ENCODE data around the gene CEP68. TPM values are rescaled to one million over a fixed set of nuclear protein-coding genes. Genes with fewer than 3 reads are reported as not detected.
"Not testable (repeated sequence)": the region's sequence is repeated elsewhere in the genome, so short reads cannot be mapped to it uniquely, and the experiment has no call there.

Gene CEP68
- polyA plus RNA-seq = 12.1 TPM

GRCh38 chr2:65056215-65057053 lies at the start of gene CEP68:
Gene CEP68 (plus strand): TSS chr2:65056416. CDS start chr2:65069445, 13,029 bp downstream.
- Mint-ChIP-seq H3K4me1 (peaks cover 35 to 53% (median 46%) of the 10 kb centered on the region in 3 donors), H3K36me3 (peaks cover 7% of the 10 kb centered on the region), H3K27ac (peak within 1 kb of the TSS; percentile 76 to 99 (median 95)), H3K27me3 (no peaks in the 10 kb centered on the region), H3K4me3 (peak within 1 kb of the TSS; percentile 96 to 98 (median 98)), H3K9me3 (no peaks in the 10 kb centered on the region)

GRCh38 chr2:65013776-65014175 lies 42.4 kb upstream of the CEP68 start:
- H3K27me3 Mint-ChIP-seq = no peaks in the 10 kb centered on the region
- H3K4me1 Mint-ChIP-seq = peaks cover 26 to 39% (median 29%) of the 10 kb centered on the region in 3 donors
- H3K4me3 Mint-ChIP-seq = peak overlapping the region in 1 of 4 donors; percentile 63
- no peaks in the 10 kb centered on the region for H3K9me3 Mint-ChIP-seq
- no peak overlapping the region for H3K27ac Mint-ChIP-seq
- peaks cover 4% of the 10 kb centered on the region for H3K36me3 Mint-ChIP-seq

GRCh38 chr2:65015731-65016130 lies 40.5 kb upstream of the CEP68 start:
- Mint-ChIP-seq H3K4me1 (peaks cover 26 to 39% (median 29%) of the 10 kb centered on the region in 3 donors), H3K27me3 (no peaks in the 10 kb centered on the region), H3K4me3 (no peak overlapping the region), H3K9me3 (no peaks in the 10 kb centered on the region), H3K27ac (no peak overlapping the region), H3K36me3 (peaks cover 4% of the 10 kb centered on the region)

GRCh38 chr2:65016789-65017188 lies 39.4 kb upstream of the CEP68 start:
- H3K4me1 Mint-ChIP-seq = peaks cover 26 to 39% (median 29%) of the 10 kb centered on the region in 3 donors
- peak overlapping the region in 1 of 4 donors; percentile 88 for H3K4me3 Mint-ChIP-seq
- peaks cover 4% of the 10 kb centered on the region for H3K36me3 Mint-ChIP-seq
- H3K9me3 Mint-ChIP-seq = no peaks in the 10 kb centered on the region
- no peaks in the 10 kb centered on the region for H3K27me3 Mint-ChIP-seq
- H3K27ac Mint-ChIP-seq = peak overlapping the region in 1 of 3 donors; percentile 61

- no peaks in the 10 kb centered on the region for H3K9me3 Mint-ChIP-seq
- peak overlapping the region in 2 of 3 donors; percentile 17 to 61 for H3K27ac Mint-ChIP-seq
- no peaks in the 10 kb centered on the region for H3K27me3 Mint-ChIP-seq
- H3K36me3 Mint-ChIP-seq = peaks cover 4% of the 10 kb centered on the region
- peaks cover 26 to 39% (median 29%) of the 10 kb centered on the region in 3 donors for H3K4me1 Mint-ChIP-seq
- peak overlapping the region in 2 of 4 donors; percentile 20 to 22 for H3K4me3 Mint-ChIP-seq
Observed at GRCh38 chr2:65017335-65017734, 38.9 kb upstream of the CEP68 start.

- Mint-ChIP-seq H3K36me3 (peaks cover 5% of the 10 kb centered on the region), H3K27me3 (no peaks in the 10 kb centered on the region), H3K4me3 (no peak overlapping the region), H3K4me1 (peaks cover 26 to 39% (median 28%) of the 10 kb centered on the region in 3 donors), H3K9me3 (no peaks in the 10 kb centered on the region), H3K27ac (peak overlapping the region in 1 of 3 donors; percentile 17)
Observed at GRCh38 chr2:65018141-65018582, 38.1 kb upstream of the CEP68 start.

- H3K27ac Mint-ChIP-seq = peak overlapping the region in 1 of 3 donors; percentile 8
- H3K9me3 Mint-ChIP-seq = no peaks in the 10 kb centered on the region
- no peak overlapping the region for H3K4me3 Mint-ChIP-seq
- peaks cover 7% of the 10 kb centered on the region for H3K36me3 Mint-ChIP-seq
- no peaks in the 10 kb centered on the region for H3K27me3 Mint-ChIP-seq
- H3K4me1 Mint-ChIP-seq = peaks cover 23 to 33% (median 25%) of the 10 kb centered on the region in 3 donors
Observed at GRCh38 chr2:65019010-65019409, 37.2 kb upstream of the CEP68 start.

- no peaks in the 10 kb centered on the region for H3K27me3 Mint-ChIP-seq
- H3K4me1 Mint-ChIP-seq = peaks cover 19 to 26% (median 20%) of the 10 kb centered on the region in 3 donors
- H3K4me3 Mint-ChIP-seq = no peak overlapping the region
- peak overlapping the region in 1 of 3 donors; percentile 8 for H3K27ac Mint-ChIP-seq
- peaks cover 7% of the 10 kb centered on the region for H3K36me3 Mint-ChIP-seq
- no peaks in the 10 kb centered on the region for H3K9me3 Mint-ChIP-seq
Observed at GRCh38 chr2:65019675-65020195, 36.5 kb upstream of the CEP68 start.

GRCh38 chr2:65020251-65020650 lies 36.0 kb upstream of the CEP68 start:
- not testable (repeated sequence) for H3K9me3 Mint-ChIP-seq, H3K27me3 Mint-ChIP-seq, H3K36me3 Mint-ChIP-seq, H3K4me3 Mint-ChIP-seq, H3K27ac Mint-ChIP-seq
- H3K4me1 Mint-ChIP-seq = peaks cover 15 to 20% (median 18%) of the 10 kb centered on the region in 3 donors

- Mint-ChIP-seq H3K27ac (no peak overlapping the region), H3K4me3 (no peak overlapping the region), H3K36me3 (peaks cover 7% of the 10 kb centered on the region), H3K4me1 (peaks cover 22 to 27% (median 25%) of the 10 kb centered on the region in 3 donors), H3K9me3 (no peaks in the 10 kb centered on the region), H3K27me3 (no peaks in the 10 kb centered on the region)
Observed at GRCh38 chr2:65020943-65021528, 35.2 kb upstream of the CEP68 start.

GRCh38 chr2:65021709-65022108 lies 34.5 kb upstream of the CEP68 start:
- Mint-ChIP-seq H3K27ac (peak overlapping the region in 1 of 3 donors; percentile 80), H3K4me3 (no peak overlapping the region), H3K27me3 (no peaks in the 10 kb centered on the region), H3K36me3 (peaks cover 7% of the 10 kb centered on the region), H3K4me1 (peaks cover 23 to 28% (median 28%) of the 10 kb centered on the region in 3 donors), H3K9me3 (no peaks in the 10 kb centered on the region)

GRCh38 chr2:65022189-65022588 lies 34.0 kb upstream of the CEP68 start:
- Mint-ChIP-seq H3K9me3 (no peaks in the 10 kb centered on the region), H3K4me3 (no peak overlapping the region), H3K27me3 (no peaks in the 10 kb centered on the region), H3K4me1 (peaks cover 23 to 27% (median 26%) of the 10 kb centered on the region in 3 donors), H3K27ac (peak overlapping the region in 1 of 3 donors; percentile 80), H3K36me3 (peaks cover 6% of the 10 kb centered on the region)

- Mint-ChIP-seq H3K4me3 (no peak overlapping the region), H3K9me3 (no peaks in the 10 kb centered on the region), H3K27ac (peak overlapping the region in 1 of 3 donors; percentile 39), H3K36me3 (peaks cover 3% of the 10 kb centered on the region), H3K27me3 (no peaks in the 10 kb centered on the region), H3K4me1 (peaks cover 19 to 26% (median 25%) of the 10 kb centered on the region in 3 donors)
Observed at GRCh38 chr2:65023742-65024141, 32.5 kb upstream of the CEP68 start.

GRCh38 chr2:65024149-65024829 lies 31.9 kb upstream of the CEP68 start:
- peaks cover 19 to 27% (median 26%) of the 10 kb centered on the region in 3 donors for H3K4me1 Mint-ChIP-seq
- H3K9me3 Mint-ChIP-seq = no peaks in the 10 kb centered on the region
- H3K27ac Mint-ChIP-seq = peak overlapping the region in 1 of 3 donors; percentile 39

More at GRCh38 chr2:65024149-65024829, 31.9 kb upstream of the CEP68 start:
- peak overlapping the region in 1 of 4 donors; percentile 17 for H3K4me3 Mint-ChIP-seq
- no peaks in the 10 kb centered on the region for H3K27me3 Mint-ChIP-seq
- H3K36me3 Mint-ChIP-seq = peaks cover 3% of the 10 kb centered on the region

All from IgD-negative memory B cell (primary cell).